Measurements from ENCODE around the gene KRTAP12-1.
"Not testable (repeated sequence)": the region's sequence is repeated elsewhere in the genome, so short reads cannot be mapped to it uniquely, and the experiment has no call there.

KRTAP12-1 gene

DNA sequence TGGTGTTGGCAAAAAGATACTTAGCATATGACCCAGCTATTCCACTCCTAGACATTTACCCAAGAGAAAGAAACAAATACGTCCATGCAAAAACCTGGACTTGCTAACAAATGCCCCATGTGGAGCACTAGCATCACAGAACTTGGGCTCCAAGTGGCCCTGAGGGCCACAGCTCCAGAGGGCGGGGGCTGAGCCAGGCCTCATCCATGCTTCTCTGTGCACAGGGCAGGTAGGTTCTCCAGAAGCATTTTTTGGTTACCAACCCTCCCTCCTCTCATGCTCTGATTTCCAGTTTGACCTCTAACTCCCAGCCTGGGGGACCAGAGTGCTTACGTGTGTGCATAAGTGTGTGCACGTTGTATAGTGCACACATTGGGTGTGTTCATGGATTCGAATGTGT is 17.3 kb downstream of the KRTAP12-1 start:
- no peak for DNase-seq

DNA sequence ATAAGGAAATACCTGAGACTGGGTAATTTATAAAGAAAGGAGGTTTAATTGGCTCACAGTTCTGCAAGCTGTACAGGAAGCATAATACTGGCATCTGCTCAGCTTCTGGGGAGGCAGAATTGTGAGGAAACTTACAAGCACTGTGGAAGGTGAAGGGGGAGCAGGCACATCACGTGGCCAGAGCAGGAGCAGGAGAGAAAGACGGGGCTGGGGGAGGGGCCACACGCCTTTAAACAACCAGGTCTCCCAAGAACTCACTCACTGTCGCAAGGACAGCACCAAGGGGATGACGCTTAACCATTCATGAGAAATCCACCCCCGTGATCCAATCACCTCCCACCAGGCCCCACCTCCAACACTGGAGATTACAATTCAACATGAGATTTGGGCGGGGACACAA is 20.4 kb downstream of the KRTAP12-1 start:
- DNase-seq = not testable (repeated sequence)

DNA sequence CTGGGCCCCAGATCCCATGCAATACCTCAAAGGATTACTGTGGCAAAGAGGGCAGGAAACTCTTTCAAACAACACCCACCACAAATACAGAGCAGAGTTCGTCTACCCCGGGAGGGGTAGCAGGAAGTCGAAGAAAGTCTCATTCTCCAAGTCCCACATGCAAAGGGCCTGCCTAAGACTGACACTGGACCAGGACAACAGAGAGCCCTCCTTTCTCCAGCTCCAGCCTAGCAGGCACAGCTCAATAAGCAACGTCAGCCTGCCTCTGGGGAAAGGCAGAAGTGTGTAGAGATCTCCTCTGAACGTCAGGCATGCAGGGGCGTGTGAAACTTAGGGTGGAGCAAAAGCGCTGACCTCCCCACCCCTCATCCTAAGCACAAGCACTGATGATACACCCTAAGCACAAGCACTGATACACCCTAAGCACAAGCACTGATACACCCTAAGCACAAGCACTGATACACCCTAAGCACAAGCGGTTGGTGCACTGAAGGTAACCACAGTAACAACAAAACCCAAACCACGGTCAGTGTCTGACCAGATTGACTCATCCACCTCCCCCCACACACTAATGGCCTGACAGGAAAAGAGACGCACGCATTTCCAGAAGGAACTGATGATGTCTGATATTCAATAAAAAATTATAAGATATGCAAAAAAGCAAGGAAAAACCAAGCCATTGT is 22.9 kb downstream of the KRTAP12-1 start:
- DNase-seq = no peak

DNA sequence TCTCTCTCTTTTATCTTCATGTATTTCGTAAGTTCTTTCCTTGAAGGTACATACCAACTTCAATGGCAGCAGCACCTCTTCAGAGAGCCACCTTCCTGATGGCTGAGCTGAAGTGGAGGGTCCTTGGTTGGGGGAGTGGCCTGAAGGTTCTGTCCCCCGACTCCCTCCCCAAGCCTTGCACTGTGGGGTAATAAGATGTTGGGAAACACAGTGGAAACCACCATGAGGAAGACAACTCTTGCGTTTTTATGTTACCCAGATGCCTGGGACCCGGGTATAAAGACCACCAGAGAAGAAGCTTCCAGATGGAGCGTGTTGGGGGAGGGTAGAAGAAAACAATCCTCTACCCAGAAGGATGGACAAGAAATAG is 23.4 kb downstream of the KRTAP12-1 start:
- no peak for DNase-seq

DNA sequence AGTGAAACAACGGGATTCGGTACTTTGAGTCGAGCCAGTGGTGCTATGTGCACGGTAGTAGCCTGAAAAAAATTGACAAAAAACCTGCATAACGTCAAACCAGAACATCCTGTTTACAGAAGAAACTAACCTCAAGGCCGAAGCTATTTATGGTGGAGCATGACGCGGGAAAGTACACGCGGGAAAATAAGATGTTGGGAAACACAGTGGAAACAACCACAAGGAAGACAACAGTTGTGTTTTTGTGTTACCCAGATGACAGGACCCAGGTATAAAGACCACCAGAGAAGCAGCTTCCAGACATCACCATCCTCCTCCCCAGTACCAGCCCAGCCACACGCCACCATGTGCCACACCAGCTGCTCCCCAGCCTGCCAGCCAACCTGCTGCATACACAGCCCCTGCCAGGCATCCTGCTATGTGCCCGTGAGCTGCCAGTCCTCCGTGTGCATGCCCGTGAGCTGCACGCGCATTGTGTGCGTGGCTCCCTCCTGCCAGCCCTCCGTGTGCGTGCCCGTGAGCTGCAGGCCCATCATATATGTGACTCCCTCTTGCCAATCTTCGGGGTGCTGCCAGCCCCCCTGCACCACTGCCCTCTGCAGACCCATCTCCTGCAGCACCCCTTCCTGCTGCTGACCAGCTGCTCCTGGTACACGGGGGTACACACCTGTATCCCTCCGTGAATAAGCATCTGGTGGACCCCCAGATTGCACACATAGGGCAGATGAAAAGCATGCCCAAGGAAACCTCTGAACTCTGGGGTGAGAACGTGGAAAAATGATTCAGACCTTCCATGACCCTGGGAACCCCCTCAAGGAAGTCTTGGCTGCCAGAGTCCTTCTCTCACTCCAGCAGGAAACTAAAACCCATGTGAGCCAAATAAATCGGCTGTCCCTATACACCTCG is 24.1 kb downstream of the KRTAP12-1 start, which contains the start of gene KRTAP12-3:
Gene KRTAP12-3 (plus strand): TSS at position 298 of the 906 bp plus-strand sequence. CDS start 48 bp downstream, at position 346.
- peak; percentile 18 for DNase-seq

DNA sequence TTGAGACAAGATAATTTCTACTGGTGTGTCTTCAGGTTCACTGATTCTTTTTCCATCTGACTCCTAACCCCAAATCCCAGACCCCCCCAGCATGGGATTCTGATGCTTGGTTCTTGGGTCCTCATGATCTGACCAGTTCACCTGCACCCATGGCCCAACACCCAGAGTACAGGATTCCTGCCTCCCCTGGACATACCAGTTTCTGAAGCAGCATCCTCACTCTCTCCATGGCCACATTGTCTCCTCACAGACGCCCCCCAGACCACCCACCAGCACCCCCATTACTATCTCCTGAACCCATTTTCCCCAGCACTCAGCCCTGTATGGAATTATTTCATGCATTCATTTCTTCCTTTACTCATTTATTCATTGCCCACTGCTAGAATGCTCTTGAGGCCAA is 25.1 kb downstream of the KRTAP12-1 start:
- DNase-seq = no peak

DNA sequence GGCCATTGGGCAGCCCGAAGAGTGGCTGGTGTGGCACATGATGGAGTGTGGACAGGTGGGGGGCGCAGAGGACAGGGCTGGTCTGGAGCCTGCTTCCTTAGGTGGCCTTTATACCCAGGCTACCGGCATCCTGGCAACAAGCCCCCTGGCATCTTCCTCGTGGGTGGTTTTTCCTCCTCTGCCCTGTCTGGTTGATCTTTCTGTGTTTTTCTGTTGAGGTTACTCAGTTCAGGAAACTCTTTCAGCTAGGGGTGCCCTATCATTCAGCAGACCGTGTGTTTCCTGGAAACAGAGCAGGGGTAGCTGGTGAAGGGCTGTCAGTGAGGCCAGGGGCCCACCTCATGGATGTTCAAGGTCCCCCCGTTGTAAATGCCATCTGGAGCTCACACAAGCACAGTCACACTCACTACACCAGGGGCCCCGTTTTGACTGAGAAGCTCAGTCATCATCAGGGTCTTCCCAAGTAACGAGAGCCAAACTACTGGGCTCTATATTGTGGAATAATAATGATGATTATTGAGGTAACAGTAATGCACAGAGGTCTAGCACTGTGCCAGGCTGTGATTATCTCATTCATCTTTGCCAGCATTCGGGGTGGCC is 27.3 kb downstream of the KRTAP12-1 start, which contains the start of gene KRTAP12-4:
Gene KRTAP12-4 (minus strand): TSS at position 84 of the 600 bp plus-strand sequence. CDS start 45 bp downstream, at position 39.
- DNase-seq = no peak

DNA sequence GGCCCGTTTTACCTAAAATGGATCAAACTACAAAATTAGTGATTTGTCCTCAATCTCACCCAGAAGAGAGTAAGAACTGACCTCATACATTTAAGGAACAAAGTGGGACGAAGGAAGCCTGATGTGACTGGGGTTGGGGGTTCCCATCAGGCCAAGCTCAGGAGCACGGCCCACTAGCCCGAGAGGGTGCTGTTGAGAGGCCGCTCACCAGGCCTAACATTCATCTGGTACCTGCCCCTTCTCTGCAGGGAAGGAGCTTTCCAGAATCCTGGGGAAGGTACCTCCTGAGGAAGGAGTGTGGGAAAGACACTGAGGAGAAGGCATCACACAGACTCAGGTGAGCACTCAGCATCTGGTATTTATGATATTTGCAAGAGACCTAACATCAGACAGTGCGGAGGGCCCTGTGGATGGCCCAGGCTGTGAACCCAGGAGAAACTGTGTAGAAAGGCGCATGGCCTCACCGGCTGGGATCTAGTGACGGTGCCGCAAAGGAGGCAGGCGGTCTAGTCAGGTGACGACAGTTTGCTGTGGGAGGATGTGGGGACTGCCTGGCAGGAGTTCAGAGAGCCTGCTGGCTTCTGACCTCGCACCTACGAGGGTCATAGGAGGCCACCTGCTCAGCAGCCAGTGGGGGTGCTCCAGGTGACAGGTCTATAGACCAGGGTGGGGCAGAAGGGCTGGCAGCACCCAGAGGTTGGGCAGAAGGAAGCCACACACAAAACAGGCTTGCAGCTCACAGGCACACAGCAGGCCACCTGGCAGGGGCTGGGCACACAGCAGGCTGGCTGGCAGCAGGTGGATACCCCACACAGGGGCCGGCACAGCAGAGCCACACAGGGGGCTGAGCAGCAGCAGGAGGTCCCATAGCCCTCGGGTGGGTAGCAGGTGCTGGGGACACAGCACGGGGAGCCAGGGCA is 28.0 kb downstream of the KRTAP12-1 start:
- DNase-seq = peak; percentile 40

DNA sequence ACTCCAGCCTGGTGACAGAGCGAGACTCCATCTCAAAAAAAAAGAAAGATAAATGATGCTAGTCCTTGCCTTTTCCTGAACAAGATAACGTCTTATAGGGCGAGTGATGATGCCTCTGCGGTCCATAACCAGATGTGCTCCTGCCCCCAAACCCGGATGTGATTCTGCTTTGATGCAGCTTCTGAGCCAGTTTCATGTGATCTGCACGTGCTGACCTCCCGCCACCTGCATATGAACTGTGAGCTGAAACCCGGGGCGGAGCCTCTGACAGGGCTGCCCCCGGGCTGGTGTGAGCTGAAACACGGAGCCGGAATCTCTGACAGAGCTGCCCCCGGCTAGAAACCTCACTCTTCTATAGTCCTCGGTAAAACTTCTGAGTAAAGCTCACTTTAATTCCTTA is 28.8 kb downstream of the KRTAP12-1 start:
- DNase-seq = no peak

DNA sequence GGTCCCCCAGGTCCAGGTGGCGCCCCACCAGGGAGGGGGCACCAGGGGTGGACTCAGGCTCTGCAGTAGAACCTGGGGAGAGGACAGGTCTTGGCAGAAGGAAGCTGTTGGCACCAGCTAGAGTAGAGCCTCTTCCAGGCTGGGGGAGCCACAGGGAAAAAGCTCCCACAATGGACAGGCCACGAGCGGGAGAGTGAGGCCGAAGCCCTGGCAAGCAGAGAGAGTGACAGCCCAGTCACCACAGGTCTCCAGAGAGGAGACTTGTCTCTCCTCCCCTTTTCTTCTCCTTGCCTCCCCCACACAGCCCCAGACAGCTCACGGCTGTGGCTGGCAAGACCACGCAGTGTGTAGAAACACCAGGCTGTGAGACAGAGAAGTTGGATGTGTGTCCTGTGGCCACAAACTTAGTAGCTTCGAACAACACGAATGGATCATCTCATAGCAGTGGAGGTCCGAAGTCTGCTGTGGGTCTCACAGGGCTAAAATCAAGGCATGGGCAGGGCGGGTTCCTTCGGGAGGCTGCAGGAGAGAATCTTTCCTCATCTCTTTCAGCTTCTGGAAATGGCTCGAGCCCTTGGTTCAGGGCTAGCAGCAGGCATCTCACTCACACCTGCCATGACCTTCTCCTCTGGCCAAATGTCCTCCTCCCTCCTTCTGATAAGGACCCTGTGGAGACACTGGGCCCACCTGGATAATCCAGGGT is 30.8 kb downstream of the KRTAP12-1 start:
- DNase-seq = no peak

DNA sequence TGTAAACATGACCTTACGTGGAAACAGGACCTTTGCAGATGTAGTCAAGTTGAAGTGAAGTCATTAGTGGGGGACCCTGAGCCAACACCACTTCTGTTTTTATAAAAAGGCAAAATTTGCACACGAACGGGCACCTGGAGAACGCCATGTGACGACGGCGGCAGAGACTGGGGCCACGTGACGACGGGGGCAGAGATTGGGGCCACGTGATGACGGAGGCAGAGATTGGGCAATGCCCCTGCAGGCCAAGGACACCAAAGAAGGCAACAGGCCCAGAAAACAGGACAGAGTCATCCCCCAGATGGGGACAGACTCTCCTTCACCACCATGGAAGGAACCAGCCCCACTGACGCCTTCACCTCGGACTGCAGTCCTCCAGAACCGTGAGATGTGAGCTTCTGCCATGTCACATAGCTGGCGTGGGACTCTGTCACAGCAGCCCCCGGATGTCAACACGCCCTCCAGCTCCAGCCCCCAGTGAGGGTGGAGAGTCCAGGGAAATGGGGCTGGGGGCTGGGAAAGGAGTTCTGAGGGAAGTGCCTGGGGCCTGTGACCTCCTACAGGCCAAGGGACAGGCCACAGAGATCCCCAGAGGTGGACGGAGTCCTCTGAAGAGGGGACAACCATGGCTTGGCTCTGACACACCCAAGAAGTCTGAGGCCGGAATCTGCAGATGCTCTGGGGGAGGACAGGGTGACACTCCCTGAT is 31.5 kb downstream of the KRTAP12-1 start:
- no peak for DNase-seq

DNA sequence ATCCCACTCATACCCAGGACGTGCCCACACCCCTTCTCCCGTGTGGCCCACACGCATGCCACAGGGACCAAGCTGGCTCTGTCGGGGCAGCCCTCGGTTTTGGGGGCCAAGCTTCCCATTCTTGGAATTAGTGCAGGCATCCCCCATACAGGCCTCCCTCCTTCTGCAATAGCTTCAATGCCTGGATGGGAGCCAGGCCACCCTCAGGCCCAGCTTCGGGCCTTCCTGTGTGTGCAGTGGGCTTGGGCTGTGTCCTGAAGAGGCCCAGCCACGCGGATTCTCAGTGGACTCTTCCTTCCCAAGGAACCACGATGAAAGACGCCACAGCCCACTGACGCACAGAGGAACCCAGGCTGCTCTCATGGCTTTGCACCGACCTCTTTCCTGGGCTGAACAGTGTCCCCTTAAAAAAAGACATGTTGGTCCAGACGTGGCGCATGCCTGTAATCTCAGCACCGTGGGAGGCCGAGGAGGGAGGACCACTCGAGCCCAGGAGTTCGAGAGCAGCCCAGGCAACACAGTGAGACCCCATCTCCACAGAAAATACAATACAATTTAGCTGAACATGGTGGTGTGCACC is 32.4 kb downstream of the KRTAP12-1 start:
- no peak for DNase-seq

DNA sequence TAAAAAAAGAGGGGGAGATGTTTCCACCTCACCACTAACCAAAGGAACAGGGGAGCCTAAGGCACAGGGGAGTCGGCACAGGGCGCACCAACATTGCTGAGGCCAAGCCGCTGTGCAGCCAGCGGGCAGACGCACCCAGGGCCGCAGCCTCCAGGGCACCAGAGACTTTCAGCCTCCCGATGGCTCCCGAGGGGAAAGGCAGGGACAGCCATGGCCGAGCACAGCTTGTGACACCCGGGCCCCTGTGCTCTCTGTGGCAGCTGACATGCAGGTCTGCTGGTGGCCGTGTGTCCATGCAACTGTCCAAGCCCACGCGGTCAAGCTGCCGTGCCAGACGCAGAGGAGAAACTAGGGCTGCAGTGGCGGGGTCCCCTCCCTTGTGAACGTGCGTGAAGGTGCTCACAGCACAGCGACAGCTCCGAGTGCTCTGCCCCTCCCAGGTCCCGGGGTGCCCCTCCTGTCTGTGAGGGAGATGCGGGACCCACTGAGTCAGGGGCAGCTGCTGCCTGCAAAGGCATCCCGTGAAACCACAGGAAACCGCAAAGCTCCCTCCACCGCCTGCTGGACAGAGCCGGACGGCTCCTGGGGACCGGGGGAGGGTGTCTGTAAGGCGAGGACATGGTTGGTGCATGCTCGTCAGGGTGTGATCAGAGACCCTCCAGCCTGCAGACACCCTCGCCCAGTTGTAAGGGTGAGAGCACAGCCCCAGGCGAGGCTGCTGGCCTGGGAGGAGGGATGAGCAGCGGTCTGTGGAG is 33.2 kb downstream of the KRTAP12-1 start:
- DNase-seq = no peak

DNA sequence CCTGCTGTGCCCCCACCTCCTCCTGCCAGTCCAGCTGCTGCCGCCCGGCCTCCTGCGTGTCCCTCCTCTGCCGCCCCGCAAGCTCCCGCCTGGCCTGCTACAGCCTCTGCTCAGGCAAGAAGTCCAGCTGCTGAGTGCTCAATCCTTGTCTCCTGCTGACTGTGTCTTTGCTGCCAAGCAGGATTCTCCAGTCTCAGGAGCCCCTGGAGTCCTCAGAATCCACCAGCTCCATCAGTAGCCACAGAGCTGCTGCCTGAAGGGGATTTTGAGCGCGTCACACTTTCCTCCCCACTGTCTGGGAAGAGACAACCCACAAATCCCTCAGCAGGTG is 34.8 kb downstream of the KRTAP12-1 start:
- no peak for DNase-seq

DNA sequence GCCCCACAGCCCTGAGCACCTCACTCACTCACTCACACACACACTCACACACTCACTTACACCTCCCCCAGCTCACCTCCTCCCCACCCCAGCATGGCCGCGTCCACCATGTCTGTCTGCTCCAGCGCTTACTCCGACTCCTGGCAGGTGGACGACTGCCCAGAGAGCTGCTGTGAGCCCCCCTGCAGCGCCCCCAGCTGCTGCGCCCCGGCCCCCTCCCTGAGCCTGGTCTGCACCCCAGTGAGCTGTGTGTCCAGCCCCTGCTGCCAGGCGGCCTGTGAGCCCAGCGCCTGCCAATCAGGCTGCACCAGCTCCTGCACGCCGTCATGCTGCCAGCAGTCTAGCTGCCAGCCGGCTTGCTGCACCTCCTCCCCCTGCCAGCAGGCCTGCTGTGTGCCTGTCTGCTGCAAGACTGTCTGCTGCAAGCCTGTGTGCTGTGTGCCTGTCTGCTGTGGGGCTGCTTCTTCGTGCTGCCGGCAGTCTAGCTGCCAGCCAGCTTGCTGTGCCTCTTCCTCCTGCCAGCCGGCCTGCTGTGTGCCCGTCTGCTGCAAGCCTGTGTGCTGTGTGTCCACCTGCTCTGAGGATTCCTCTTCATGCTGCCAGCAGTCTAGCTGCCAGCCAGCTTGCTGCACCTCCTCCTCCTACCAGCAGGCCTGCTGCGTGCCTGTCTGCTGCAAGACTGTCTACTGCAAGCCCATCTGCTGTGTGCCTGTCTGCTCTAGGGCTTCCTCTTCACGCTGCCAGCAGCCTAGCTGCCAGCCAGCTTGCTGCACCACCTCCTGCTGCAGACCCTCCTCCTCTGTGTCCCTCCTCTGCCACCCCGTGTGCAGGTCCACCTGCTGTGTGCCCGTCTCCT is 35.4 kb downstream of the KRTAP12-1 start, which contains the start of gene KRTAP10-11:
Gene KRTAP10-11 (plus strand): TSS at position 49 of the 856 bp plus-strand sequence. CDS start 45 bp downstream, at position 94.
- not testable (repeated sequence) for DNase-seq

DNA sequence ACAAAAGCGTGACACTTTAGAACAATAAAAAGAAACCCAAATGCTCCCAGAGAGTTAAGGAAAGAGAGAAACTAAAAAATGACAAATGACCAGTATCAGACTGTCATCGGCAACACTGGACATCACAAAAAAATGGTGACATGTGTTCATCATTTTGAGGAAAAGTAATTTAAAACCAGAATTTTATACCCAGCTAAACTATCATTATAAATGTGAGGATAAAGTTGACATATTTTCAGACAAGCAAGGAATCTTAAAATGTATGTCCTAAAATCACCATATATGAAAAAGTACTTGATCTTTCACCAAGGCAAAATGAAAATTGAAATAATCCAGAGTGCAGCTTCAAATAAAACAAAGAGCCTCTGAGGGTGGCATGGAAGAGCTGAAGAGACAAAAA is 37.1 kb downstream of the KRTAP12-1 start:
- DNase-seq = no peak

DNA sequence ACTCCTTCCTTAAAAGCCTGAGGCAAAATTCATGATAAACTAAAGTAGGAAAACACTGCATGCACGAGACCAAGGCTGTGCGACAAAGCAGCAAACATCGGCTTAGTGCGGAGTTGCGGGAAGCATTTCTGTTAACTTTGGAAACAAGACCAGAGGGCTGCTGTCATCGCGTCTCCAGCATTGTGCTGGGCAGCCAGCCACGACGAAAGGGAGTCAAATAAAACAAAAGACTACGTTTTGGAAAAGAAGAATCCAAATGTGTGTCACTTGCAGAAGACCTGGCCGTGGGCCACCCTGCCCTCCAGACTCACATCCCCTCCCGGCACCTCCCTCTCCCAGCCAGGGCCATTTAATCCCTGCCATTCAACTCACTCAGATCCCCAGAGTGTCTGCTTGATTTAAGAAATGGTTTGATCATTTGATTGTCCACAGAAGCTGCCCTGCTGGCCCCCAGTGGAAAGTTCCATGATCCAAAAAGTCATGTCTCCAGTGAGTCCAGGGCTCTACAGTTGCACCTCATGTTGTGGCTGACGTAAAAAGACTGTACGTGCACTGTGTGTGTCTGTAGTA is 38.1 kb downstream of the KRTAP12-1 start:
- DNase-seq = no peak

DNA sequence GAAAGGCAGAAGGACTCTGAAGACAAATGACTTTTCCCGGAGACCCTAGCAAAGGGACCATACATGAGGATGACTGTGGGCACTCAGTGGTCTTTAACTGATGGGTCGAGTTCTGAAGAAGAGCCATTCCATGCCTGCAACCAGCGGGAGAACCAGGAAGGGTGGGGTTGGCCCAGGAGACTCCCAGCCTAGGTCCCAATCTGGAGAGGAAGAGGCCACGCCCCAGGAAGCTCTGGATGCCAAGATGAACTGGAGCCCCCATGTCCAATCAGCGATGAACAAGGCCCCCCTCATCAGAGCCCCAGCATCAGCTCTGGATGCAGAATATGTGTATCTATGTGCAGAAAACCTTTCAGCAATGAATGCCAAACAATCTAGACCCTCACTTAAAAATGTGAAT is 41.2 kb downstream of the KRTAP12-1 start:
- no peak for DNase-seq

DNA sequence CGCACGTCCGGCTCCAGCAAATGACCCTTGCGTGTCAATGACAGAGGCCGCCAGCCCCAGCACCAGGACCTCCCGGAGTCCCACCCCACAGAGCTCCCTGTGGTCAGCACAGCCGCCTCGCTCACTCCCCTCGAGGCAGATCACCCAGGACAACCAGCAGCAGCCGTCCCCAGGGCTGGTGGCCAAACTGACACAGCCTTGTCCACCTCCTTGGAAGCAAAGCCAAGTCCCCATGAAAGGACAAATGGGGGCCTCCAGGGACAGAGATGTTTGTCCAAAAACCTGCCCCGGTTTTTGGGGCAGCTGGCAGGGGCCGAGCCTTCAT is 42.7 kb downstream of the KRTAP12-1 start:
- no peak for DNase-seq

Measured in stimulated activated CD4-positive, alpha-beta T cell treated with anti-CD3 and anti-CD28 coated beads, Interleukin-4, amount 100 ng/mL, for 24 hours (primary cell).